ENCODE measurements around the gene PHLDA3.

PHLDA3 gene

DNA sequence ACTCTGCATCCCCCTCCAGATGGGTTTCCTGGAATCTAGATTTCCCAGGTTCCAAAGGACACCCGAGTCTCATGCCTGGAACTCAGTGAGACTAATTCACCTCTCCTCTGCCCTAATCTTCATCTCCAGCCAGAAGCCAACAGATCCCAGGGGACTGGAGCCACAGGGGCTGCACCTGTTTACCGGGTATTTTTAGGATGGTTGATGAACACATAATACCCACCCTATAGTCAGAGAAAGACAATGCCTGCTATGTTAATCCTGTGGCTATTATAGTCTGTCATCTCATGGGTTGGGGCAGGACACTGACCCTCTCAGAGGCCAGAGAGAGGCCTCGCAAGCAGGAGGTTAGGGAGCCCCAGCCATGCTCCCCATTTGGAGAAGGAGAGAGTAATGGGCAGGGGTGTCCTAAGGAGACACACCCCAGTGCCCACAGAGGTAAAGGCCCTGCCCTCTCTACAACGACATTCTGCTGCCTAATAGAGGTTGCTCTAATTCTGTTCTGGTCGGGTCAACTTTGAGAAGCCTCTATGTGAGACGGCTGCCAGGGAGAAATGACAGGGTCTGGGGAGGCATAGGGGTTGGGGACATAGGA lies 46.5 kb downstream of the PHLDA3 start:
- Mint-ChIP-seq H3K27me3 (no peaks in the 10 kb centered on the region), H3K4me1 (ENCODE audit: low read depth) (peaks cover 2% of the 10 kb centered on the region), H3K27ac (no peak overlapping the region), H3K36me3 (no peaks in the 10 kb centered on the region), H3K9me3 (ENCODE audit: low read depth) (no peaks in the 10 kb centered on the region), H3K4me3 (no peak overlapping the region)

DNA sequence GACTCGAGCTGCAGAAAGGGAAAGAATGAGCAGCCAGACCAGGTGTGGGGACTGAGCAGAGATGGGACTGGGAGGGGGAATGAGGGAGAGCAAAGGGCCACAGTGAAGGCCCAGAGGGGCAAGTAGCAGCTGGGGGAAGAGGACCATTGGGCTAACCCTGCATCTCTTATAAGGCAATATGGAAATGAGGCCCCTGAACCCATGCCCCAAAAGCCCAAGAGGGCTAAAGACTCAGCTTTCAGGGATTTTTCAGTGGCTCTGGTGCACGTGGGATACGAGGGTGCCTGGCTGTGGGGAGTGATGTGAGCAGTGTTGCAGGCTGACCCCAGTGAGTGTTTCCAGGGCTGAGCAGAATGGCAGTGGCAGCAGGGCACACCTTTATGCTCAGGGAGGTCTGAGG lies 47.0 kb downstream of the PHLDA3 start:
- Mint-ChIP-seq H3K4me3 (no peak overlapping the region), H3K9me3 (ENCODE audit: low read depth) (no peaks in the 10 kb centered on the region), H3K36me3 (no peaks in the 10 kb centered on the region), H3K4me1 (ENCODE audit: low read depth) (peaks cover 2% of the 10 kb centered on the region), H3K27me3 (peaks cover under 1% of the 10 kb centered on the region), H3K27ac (no peak overlapping the region)

DNA sequence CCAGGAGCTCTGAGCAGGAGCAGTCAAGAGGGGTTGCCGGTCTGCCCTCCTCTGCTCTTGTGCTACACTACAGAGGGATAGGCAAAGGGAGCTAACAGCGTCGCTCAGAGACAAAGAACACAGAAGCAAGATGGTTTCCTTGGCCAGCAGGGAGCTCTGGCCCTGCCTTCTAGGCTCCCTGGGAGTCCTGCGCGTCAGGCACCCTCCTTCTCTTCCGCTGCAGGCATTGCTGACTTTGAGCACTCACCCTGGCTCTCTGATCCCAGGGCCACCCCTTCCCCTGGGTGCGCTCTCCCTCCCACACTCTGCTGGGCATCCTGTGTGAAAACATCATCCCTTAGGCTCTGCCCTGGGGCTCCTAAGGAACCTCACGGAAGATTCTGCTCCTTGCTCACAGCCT lies 47.9 kb downstream of the PHLDA3 start:
- no peak overlapping the region for H3K27ac Mint-ChIP-seq
- no peak overlapping the region for H3K4me3 Mint-ChIP-seq
- H3K4me1 Mint-ChIP-seq (ENCODE audit: low read depth): peaks cover 2% of the 10 kb centered on the region
- H3K36me3 Mint-ChIP-seq: no peaks in the 10 kb centered on the region
- H3K27me3 Mint-ChIP-seq: peaks cover 3% of the 10 kb centered on the region
- no peaks in the 10 kb centered on the region for H3K9me3 Mint-ChIP-seq (ENCODE audit: low read depth)

DNA sequence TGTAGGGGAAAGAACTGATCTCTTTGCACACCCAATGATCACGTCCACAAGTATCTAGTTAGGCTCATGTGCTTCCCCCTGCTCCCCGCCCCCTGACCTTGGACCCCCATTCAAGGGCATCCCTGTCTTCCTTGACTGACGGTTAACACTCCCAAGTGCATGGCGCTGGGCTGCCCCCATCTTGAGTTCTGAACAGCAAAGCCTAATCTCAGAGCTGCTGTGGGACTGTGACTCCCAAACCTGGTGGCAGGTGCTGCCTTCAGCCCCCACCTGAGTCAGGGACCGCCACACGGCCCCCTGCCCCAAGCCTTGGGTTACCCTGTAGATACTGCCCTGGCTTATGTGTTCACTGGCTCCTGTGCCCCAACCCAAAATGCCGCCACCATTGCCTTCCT lies 48.4 kb downstream of the PHLDA3 start:
- Mint-ChIP-seq H3K4me1 (ENCODE audit: low read depth) (no peaks in the 10 kb centered on the region), H3K27me3 (peaks cover 3% of the 10 kb centered on the region), H3K9me3 (ENCODE audit: low read depth) (no peaks in the 10 kb centered on the region), H3K27ac (no peak overlapping the region), H3K36me3 (no peaks in the 10 kb centered on the region), H3K4me3 (no peak overlapping the region)

DNA sequence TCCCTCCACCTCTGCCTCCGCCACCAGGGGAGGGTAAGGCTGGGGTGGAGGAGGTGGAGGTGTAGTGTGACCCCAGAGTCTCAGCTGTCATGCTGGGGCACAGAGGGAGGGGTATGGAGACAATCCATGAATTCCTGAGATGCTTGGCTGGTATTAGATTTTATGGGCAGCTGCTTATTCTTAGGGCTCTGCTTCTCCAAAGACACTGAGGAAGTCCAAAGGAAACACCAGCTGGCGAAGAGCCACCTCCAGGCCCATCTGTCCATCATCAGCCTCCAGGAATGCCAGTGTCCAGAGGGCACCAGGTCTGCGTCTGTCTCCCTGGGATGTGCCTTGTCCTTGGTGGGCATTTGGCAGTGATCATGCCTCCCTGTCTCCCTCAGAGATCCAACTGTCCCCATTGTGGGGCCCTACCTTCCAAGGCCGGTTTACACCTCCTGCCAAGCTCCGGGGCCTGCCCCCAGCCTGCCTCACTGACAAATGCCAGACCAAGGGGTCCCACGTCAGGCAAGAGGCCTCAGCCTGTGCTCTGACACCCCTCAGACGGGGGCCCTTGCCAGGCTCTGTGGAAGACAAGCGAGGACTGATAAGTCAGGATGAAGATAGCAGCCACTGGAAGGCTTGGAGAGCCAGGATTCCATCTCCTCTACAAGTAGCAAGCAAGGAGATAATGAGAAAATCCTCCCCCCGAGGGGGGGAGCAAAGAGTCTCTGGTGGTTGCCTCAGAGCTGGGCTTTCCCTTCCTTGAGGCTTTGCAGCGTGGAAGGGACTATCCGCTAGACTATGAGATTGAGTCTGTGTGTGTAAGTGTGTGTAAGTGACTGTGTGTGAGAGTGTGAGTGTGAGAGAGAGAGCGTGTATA lies 49.0 kb downstream of the PHLDA3 start:
- no peaks in the 10 kb centered on the region for H3K9me3 Mint-ChIP-seq (ENCODE audit: low read depth)
- no peaks in the 10 kb centered on the region for H3K36me3 Mint-ChIP-seq
- no peak overlapping the region for H3K4me3 Mint-ChIP-seq
- H3K4me1 Mint-ChIP-seq (ENCODE audit: low read depth): no peaks in the 10 kb centered on the region
- no peak overlapping the region for H3K27ac Mint-ChIP-seq
- H3K27me3 Mint-ChIP-seq: peaks cover 4% of the 10 kb centered on the region

DNA sequence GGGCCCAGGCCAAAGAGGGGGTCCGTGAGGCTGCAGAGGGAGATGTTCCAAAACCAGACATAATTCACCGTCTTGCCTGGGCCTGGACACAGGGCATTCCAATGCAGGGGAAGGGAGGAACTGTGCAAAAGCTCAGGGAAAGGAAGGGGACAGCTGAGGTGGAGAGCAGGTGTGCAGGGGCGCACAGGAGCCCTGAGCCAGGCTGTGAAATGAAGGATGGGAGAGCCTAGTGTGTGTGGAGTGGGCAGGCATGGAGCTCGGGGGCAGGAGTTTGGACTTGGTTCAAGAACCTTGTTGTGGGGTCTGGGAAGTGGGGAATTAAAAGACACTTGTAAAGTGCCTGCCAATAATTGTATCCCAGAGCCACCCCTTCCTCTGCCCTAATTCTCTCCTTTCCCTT lies 49.7 kb downstream of the PHLDA3 start:
- H3K27me3 Mint-ChIP-seq: peaks cover 6% of the 10 kb centered on the region
- H3K4me3 Mint-ChIP-seq: no peak overlapping the region
- H3K9me3 Mint-ChIP-seq (ENCODE audit: low read depth): no peaks in the 10 kb centered on the region
- no peak overlapping the region for H3K27ac Mint-ChIP-seq
- no peaks in the 10 kb centered on the region for H3K36me3 Mint-ChIP-seq
- no peaks in the 10 kb centered on the region for H3K4me1 Mint-ChIP-seq (ENCODE audit: low read depth)

DNA sequence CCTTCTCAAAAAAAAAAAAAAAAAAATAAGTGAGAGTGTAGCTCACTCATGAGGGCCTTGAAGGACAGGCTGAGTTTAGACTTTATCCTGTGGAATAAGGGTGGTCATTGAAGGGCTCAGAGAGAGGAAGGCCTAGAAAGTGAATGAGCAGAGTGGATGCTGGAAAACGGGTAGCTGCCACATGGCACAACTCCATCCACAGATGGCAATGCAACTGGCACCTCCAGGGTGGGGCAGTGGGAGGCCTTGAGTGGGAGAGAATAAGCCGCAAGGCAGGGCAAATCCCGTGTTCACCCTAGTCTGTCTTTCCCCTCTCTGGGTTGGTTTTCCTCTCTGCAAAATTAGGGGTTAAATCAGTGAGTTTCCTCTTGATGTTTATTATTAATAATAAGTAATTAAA lies 50.5 kb downstream of the PHLDA3 start:
- H3K9me3 Mint-ChIP-seq (ENCODE audit: low read depth): no peaks in the 10 kb centered on the region

More for the DNA sequence above, 50.5 kb downstream of the PHLDA3 start:
- Mint-ChIP-seq H3K27ac (no peak overlapping the region), H3K36me3 (no peaks in the 10 kb centered on the region), H3K27me3 (peaks cover 6% of the 10 kb centered on the region), H3K4me1 (ENCODE audit: low read depth) (no peaks in the 10 kb centered on the region), H3K4me3 (no peak overlapping the region)

All from activated naive CD8-positive, alpha-beta T cell (primary cell).